ENCODE results near the gene PADI1.

DNA sequence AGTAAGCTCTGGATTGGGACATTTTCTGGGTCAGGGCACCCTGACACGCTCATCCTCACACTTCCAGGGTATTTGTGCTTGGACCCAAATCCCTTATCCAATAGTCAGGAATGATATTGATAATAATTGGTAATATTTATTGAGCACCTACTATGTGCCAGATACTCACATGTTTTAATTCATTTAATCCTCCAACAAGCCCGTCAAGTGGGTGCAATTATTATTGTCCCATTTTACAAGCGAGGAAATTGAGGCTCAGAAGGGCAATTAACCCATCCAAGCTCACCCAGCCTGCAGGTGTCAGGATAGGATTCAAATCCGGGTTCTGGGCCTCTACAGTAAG lies 32.6 kb downstream of the PADI1 start:
- TF ChIP-seq ZNF140 (tag by site-specific recombination; IDR thresholded peaks at IDR 0.05) (no peak), ZNF302 (tag by site-specific recombination; IDR thresholded peaks at IDR 0.05; ENCODE audit: low read depth) (no peak), ZNF274 (IDR thresholded peaks at IDR 0.05; ENCODE audit: low read length) (no peak), ZNF274 (tag by site-specific recombination; IDR thresholded peaks at IDR 0.05; ENCODE audit: borderline replicate concordance) (no peak), ZNF776 (tag by site-specific recombination; IDR thresholded peaks at IDR 0.05; ENCODE audit: borderline replicate concordance) (no peak), PRDM1 (tag by site-specific recombination; IDR thresholded peaks at IDR 0.05) (no peak), ZNF76 (tag by site-specific recombination; IDR thresholded peaks at IDR 0.05; ENCODE audit: borderline replicate concordance, low read depth) (no peak), ZNF138 (tag by site-specific recombination; IDR thresholded peaks at IDR 0.05; ENCODE audit: borderline replicate concordance) (no peak)
- TF ChIP-seq, protein P1, sequence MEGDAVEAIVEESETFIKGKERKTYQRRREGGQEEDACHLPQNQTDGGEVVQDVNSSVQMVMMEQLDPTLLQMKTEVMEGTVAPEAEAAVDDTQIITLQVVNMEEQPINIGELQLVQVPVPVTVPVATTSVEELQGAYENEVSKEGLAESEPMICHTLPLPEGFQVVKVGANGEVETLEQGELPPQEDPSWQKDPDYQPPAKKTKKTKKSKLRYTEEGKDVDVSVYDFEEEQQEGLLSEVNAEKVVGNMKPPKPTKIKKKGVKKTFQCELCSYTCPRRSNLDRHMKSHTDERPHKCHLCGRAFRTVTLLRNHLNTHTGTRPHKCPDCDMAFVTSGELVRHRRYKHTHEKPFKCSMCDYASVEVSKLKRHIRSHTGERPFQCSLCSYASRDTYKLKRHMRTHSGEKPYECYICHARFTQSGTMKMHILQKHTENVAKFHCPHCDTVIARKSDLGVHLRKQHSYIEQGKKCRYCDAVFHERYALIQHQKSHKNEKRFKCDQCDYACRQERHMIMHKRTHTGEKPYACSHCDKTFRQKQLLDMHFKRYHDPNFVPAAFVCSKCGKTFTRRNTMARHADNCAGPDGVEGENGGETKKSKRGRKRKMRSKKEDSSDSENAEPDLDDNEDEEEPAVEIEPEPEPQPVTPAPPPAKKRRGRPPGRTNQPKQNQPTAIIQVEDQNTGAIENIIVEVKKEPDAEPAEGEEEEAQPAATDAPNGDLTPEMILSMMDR (tag by site-specific recombination; IDR thresholded peaks at IDR 0.05) = no peak
- TF ChIP-seq, protein P2, sequence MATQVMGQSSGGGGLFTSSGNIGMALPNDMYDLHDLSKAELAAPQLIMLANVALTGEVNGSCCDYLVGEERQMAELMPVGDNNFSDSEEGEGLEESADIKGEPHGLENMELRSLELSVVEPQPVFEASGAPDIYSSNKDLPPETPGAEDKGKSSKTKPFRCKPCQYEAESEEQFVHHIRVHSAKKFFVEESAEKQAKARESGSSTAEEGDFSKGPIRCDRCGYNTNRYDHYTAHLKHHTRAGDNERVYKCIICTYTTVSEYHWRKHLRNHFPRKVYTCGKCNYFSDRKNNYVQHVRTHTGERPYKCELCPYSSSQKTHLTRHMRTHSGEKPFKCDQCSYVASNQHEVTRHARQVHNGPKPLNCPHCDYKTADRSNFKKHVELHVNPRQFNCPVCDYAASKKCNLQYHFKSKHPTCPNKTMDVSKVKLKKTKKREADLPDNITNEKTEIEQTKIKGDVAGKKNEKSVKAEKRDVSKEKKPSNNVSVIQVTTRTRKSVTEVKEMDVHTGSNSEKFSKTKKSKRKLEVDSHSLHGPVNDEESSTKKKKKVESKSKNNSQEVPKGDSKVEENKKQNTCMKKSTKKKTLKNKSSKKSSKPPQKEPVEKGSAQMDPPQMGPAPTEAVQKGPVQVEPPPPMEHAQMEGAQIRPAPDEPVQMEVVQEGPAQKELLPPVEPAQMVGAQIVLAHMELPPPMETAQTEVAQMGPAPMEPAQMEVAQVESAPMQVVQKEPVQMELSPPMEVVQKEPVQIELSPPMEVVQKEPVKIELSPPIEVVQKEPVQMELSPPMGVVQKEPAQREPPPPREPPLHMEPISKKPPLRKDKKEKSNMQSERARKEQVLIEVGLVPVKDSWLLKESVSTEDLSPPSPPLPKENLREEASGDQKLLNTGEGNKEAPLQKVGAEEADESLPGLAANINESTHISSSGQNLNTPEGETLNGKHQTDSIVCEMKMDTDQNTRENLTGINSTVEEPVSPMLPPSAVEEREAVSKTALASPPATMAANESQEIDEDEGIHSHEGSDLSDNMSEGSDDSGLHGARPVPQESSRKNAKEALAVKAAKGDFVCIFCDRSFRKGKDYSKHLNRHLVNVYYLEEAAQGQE (tag by site-specific recombination; IDR thresholded peaks at IDR 0.05) = no peak

All from HEK293 (cell line).